ENCODE data around the gene OBSCN.

The OBSCN gene

DNA sequence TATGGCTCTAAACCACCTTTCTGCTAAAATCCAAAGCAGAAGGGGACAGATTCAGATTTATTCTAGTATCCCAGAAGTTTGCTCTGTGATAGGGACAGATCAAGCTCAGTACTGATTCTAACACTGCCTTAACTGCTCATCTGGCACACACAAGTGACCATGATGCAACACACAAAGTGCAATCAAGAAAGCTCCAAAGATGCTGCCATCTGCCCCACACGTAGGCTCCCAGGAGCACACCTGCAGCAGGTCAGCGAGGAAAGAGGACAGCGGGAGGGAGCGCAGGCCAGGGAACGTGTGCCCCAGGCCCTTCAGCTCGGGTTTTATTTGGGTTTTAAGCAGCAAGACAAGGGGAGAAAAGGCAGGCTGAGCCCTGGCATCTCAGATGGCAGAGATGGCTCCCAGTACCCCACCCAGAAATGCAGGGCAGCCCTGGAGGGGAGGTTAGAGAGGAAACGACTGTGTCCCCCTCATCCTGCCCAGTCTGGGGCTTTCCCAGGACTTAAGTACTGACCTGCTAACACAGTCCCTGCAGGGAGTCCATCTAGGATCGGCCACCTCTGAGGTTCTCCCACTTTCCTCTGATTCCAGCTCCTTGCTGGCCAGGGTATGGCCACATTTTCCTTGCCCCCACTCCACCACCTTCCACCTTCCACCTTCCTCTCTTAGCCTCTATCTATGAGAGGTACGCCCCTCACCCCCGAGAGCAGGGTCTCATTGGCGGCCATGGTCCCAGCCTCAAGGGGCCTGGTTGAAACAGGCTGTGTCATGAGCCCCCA is 197.5 kb downstream of the OBSCN start:
- Histone ChIP-seq H3K79me2 (ENCODE audit: insufficient read depth, low read length) (peaks cover 20% of the 10 kb centered on the region; the same call in 1 of the 2 replicates), H3K9me3 (ENCODE audit: low read length) (no peaks in the 10 kb centered on the region), H3K36me3 (ENCODE audit: insufficient read depth, low read length) (peaks cover 5% of the 10 kb centered on the region; the same call in 1 of the 2 replicates), H3K4me1 (ENCODE audit: insufficient read depth, low read length, severe bottlenecking) (peaks cover 26% of the 10 kb centered on the region), H3K27ac (ENCODE audit: low read depth, low read length, poor library complexity, severe bottlenecking) (no peak overlapping the region), H3F3A (ENCODE audit: insufficient read depth, low read length) (no peaks in the 10 kb centered on the region), H3K27me3 (ENCODE audit: insufficient read depth, low read length) (no peaks in the 10 kb centered on the region), H3K4me3 (ENCODE audit: low read depth, low read length, poor library complexity, severe bottlenecking) (peak overlapping the region; percentile 99), H3K9me2 (ENCODE audit: low read depth, low read length) (no peaks in the 10 kb centered on the region), H3K9ac (ENCODE audit: low read length) (peak overlapping the region; percentile 94), H2AFZ (ENCODE audit: low read length) (no peak overlapping the region), H3K4me2 (ENCODE audit: low read length) (peak overlapping the region; percentile 89), H4K20me1 (ENCODE audit: insufficient read depth, low read length) (no peaks in the 10 kb centered on the region)
- TF ChIP-seq EZH2 (IDR thresholded peaks at IDR 0.05; ENCODE audit: borderline replicate concordance, low read length): no peak

DNA sequence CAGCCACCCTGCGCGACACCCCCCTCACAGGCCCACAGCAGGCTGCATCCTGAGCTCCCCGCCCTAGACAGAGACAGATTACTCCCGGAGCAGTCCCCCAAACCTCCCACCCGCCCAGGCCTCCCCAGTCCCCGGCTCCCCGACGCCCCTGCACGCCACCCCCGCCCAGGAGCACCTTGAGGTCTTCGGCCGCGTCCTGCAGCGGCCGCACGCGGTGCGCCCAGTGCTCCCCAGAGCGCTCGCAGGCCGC is 198.1 kb downstream of the OBSCN start:
- no peaks in the 10 kb centered on the region for H4K20me1 ChIP-seq (ENCODE audit: insufficient read depth, low read length)
- TF ChIP-seq EZH2 (IDR thresholded peaks at IDR 0.05; ENCODE audit: borderline replicate concordance, low read length): no peak
- peaks cover 20% of the 10 kb centered on the region; the same call in 1 of the 2 replicates for H3K79me2 ChIP-seq (ENCODE audit: insufficient read depth, low read length)
- H3F3A ChIP-seq (ENCODE audit: insufficient read depth, low read length): no peaks in the 10 kb centered on the region
- H3K36me3 ChIP-seq (ENCODE audit: insufficient read depth, low read length): peaks cover under 1% of the 10 kb centered on the region; the same call in 1 of the 2 replicates
- H3K4me1 ChIP-seq (ENCODE audit: insufficient read depth, low read length, severe bottlenecking): peaks cover 26% of the 10 kb centered on the region
- no peaks in the 10 kb centered on the region for H3K9me3 ChIP-seq (ENCODE audit: low read length)
- peak overlapping the region; percentile 89 for H3K4me2 ChIP-seq (ENCODE audit: low read length)
- H2AFZ ChIP-seq (ENCODE audit: low read length): no peak overlapping the region
- H3K4me3 ChIP-seq (ENCODE audit: low read depth, low read length, poor library complexity, severe bottlenecking): peak overlapping the region; percentile 99
- H3K27me3 ChIP-seq (ENCODE audit: insufficient read depth, low read length): no peaks in the 10 kb centered on the region
- H3K27ac ChIP-seq (ENCODE audit: low read depth, low read length, poor library complexity, severe bottlenecking): no peak overlapping the region
- H3K9me2 ChIP-seq (ENCODE audit: low read depth, low read length): no peaks in the 10 kb centered on the region
- peak overlapping the region; percentile 94 for H3K9ac ChIP-seq (ENCODE audit: low read length)

DNA sequence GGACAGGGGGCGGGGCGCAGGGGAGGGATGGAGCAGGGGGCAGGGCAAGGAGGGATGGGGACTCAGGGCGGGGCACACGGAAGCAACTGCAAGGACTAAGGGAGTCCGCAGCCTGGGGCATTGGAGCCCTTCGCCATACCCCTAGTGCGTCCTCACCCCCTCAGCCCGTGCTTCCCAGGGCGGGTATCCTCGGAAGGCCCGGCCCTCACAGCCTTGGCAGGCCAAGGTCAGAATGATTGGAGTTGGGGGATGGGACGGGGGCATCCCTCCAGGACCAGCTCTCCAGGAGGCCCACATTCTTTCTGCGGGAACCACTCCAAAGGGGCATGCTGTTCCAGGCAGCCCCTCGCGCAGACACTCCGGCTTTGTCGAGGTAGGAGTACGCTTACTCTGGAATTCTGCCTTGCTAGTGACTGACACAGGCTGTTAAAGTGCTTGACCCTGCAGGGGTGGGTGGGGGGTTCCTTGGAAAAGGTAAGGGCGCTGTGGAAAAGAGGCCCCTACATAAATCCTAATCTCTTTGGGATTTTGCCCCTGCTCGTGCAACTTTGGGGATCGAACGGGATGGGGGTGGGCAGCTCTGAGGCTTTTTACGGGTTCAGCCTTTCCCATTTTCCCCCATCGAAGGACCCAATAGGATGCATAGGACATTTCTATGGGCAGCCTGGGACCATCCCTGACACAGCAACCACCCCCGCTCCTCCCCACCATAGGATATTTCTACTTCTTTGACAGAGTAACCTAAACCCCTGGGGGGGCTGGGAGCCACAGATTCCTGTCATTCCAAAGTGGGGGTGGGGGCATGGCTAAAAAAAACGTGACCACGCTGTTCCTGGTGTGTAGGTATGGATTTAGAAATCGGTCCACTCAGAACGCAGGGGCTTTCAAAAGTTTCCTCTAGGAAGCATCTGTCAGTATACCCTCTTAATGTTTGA is 199.5 kb downstream of the OBSCN start:
- Histone ChIP-seq H3K27me3 (ENCODE audit: insufficient read depth, low read length) (no peaks in the 10 kb centered on the region), H3K4me3 (ENCODE audit: low read depth, low read length, poor library complexity, severe bottlenecking) (peak overlapping the region; percentile 99), H3K4me1 (ENCODE audit: insufficient read depth, low read length, severe bottlenecking) (peaks cover 26% of the 10 kb centered on the region), H3K36me3 (ENCODE audit: insufficient read depth, low read length) (no peaks in the 10 kb centered on the region), H3K9ac (ENCODE audit: low read length) (peak overlapping the region; percentile 75), H3K27ac (ENCODE audit: low read depth, low read length, poor library complexity, severe bottlenecking) (no peak overlapping the region), H3F3A (ENCODE audit: insufficient read depth, low read length) (no peaks in the 10 kb centered on the region), H2AFZ (ENCODE audit: low read length) (no peak overlapping the region), H3K9me3 (ENCODE audit: low read length) (no peaks in the 10 kb centered on the region), H3K4me2 (ENCODE audit: low read length) (peak overlapping the region; percentile 99), H3K9me2 (ENCODE audit: low read depth, low read length) (no peaks in the 10 kb centered on the region), H4K20me1 (ENCODE audit: insufficient read depth, low read length) (no peaks in the 10 kb centered on the region), H3K79me2 (ENCODE audit: insufficient read depth, low read length) (peaks cover 20% of the 10 kb centered on the region; the same call in 1 of the 2 replicates)
- no peak for TF ChIP-seq EZH2 (IDR thresholded peaks at IDR 0.05; ENCODE audit: borderline replicate concordance, low read length)
- TF ChIP-seq CTCF (IDR thresholded peaks at IDR 0.05; ENCODE audit: low read length): no peak
